K562 (cell line): ENCODE results near the gene SCAMP1. TPM values are rescaled to one million over a fixed set of nuclear protein-coding genes. Genes with fewer than 3 reads are reported as not detected.

Source experiments
- ATAC-seq: fragments of 200-7000 bp; cut with Tn5 transposase; 3 replicates; pipeline ENCODE4 v1.9.1; 2020; ENCODE audit warnings: moderate library complexity
- BruUV-seq: library from RNA; stranded (reverse); fragments of 400-500 nt; replicated peaks from 2 replicates; lab custom pipeline; 2021; lab: Mats Ljungman, UMichigan
- CTCF ChIA-PET: fragments of 300-600 bp; formaldehyde crosslinking; extraction: SDS; loops from one replicate; lab custom pipeline; 2021; ENCODE audit warnings: low intra/inter-chr PET ratio; lab: Yijun Ruan, JAX
- POLR2A ChIA-PET: fragments of 300-600, 350-650 bp; sonication (Branson Sonifier 250); formaldehyde crosslinking; extraction: SDS; loops from one replicate; lab custom pipeline; 2021; ENCODE audit warnings: antibody characterized with exemption, inconsistent platforms; lab: Yijun Ruan, JAX
- DNase-seq, 4 experiments: peaks; one replicate each; pipeline versions ENCODE4 v3.0.0 to v3.0.0-alpha.2; 2011 to 2018; ENCODE audit warnings: low spot score in 3 of 4, mixed read lengths in 3 of 4; ENCODE audit errors: extremely low read depth in 1 of 4
- FAIRE-seq: peaks from 2 replicates; lab custom pipeline; 2011; peaks lifted over from hg19 to GRCh38; lab: Jason Lieb, UNC
- H2AFZ ChIP-seq: 2 replicates; pipeline ENCODE4 v1.6.0; 2011; ENCODE audit warnings: low read depth, low read length, control low read depth, inconsistent platforms
- H3K27ac ChIP-seq: fragments of 200-600 bp; 3 replicates; pipeline ENCODE4 v1.8.0; 2011; ENCODE audit warnings: low read depth, mild to moderate bottlenecking, control low read depth, inconsistent platforms, low read length, moderate library complexity, mixed read lengths; ENCODE audit errors: extremely low read depth
- H3K27me3 ChIP-seq, 2 experiments: fragments of 300-600 bp in 1 of 2; 2 replicates in 1 of 2; 3 replicates in 1 of 2; pipeline versions ENCODE4 v1.6.0 to v1.8.0; 2011; ENCODE audit warnings: inconsistent platforms in 2 of 2, low read length in 2 of 2, mild to moderate bottlenecking in 1 of 2, mixed read lengths in 1 of 2, moderate library complexity in 1 of 2; ENCODE audit not compliant: control insufficient read depth in 2 of 2, insufficient read depth in 2 of 2
- H3K36me3 ChIP-seq: fragments of 300-600 bp; 3 replicates; pipeline ENCODE4 v1.8.0; 2011; ENCODE audit warnings: mild to moderate bottlenecking, low read length, inconsistent platforms; ENCODE audit not compliant: control insufficient read depth, insufficient read depth
- H3K4me1 ChIP-seq, 2 experiments: fragments of 200-600 bp in 1 of 2; replicated peaks in 1 of 2; 2 replicates in 1 of 2; 3 replicates in 1 of 2; pipeline versions ENCODE4 v1.5.1 to v1.8.0; 2011; ENCODE audit warnings: inconsistent platforms in 2 of 2, low read length in 2 of 2, mild to moderate bottlenecking in 1 of 2, mixed read lengths in 1 of 2, moderate library complexity in 1 of 2; ENCODE audit not compliant: control insufficient read depth in 2 of 2, insufficient read depth in 2 of 2
- H3K4me2 ChIP-seq: 2 replicates; pipeline ENCODE4 v1.6.1; 2011; ENCODE audit warnings: low read length, control low read depth, inconsistent platforms, mixed read lengths; ENCODE audit not compliant: insufficient read depth
- H3K4me3 ChIP-seq: fragments of 200-600 bp; sonication (generic), shearing (Covaris generic); 2 replicates; pipeline ENCODE4 v1.5.1; 2016; ENCODE audit warnings: control low read depth, inconsistent platforms
- H3K79me2 ChIP-seq: fragments of 200-600 bp; 3 replicates; pipeline ENCODE4 v1.8.0; 2011; ENCODE audit warnings: low read length, inconsistent platforms; ENCODE audit not compliant: control insufficient read depth, insufficient read depth
- H3K9ac ChIP-seq, 2 experiments: 2 replicates each; pipeline versions ENCODE4 v1.6.0 to v1.6.1; 2011; ENCODE audit warnings: low read depth in 2 of 2, low read length in 2 of 2, control low read depth in 1 of 2, inconsistent platforms in 1 of 2, mild to moderate bottlenecking in 1 of 2, mixed read lengths in 1 of 2; ENCODE audit not compliant: insufficient read depth in 1 of 2
- H3K9me1 ChIP-seq: one replicate; pipeline ENCODE4 v1.6.0; 2011; ENCODE audit warnings: inconsistent platforms, mild to moderate bottlenecking, low read length, moderate library complexity; ENCODE audit not compliant: control insufficient read depth, insufficient read depth
- H3K9me3 ChIP-seq: replicated peaks from 2 replicates; pipeline ENCODE4 v1.5.1; 2011; ENCODE audit warnings: low read depth, low read length, inconsistent platforms; ENCODE audit not compliant: control insufficient read depth, insufficient read depth
- H4K20me1 ChIP-seq: replicated peaks from 2 replicates; pipeline ENCODE4 v1.6.1; 2011; ENCODE audit warnings: low read length, inconsistent platforms, mixed read lengths; ENCODE audit not compliant: control insufficient read depth, insufficient read depth
- HDAC3 ChIP-seq: fragments of 450-650 bp; IDR thresholded peaks from 2 replicates; pipeline ENCODE4 v1.6.1; 2018; ENCODE audit warnings: borderline replicate concordance, mild to moderate bottlenecking, moderate library complexity; ENCODE audit not compliant: partially characterized antibody
- MAFF ChIP-seq: IDR thresholded peaks from 2 replicates; pipeline ENCODE4 v1.6.1; 2012; ENCODE audit warnings: low read length, improper control_type of control experiment
- MBD2 ChIP-seq: sonication (generic); IDR thresholded peaks from 2 replicates; pipeline ENCODE4 v1.6.1; 2016; ENCODE audit warnings: low read depth, borderline replicate concordance
- NEUROD1 ChIP-seq: fragments of 150-350 bp; IDR thresholded peaks from 2 replicates; pipeline ENCODE4 v1.6.1; 2014; ENCODE audit warnings: borderline replicate concordance, low read length, low read depth; ENCODE audit not compliant: partially characterized antibody
- NR2F6 ChIP-seq: fragments of 450-650 bp; formaldehyde crosslinking; IDR thresholded peaks from 2 replicates; pipeline ENCODE4 v1.4.0; 2020; ENCODE audit warnings: mild to moderate bottlenecking
- NR4A1 ChIP-seq, 2 experiments: fragments of 250-450 bp in 1 of 2; fragments of 450-650 bp in 1 of 2; sonication (Bioruptor Pico) in 1 of 2; IDR thresholded peaks; 2 replicates each; pipeline versions ENCODE4 v1.4.0 to v1.6.1; 2016 to 2020; ENCODE audit warnings: mild to moderate bottlenecking in 2 of 2, missing compliant biosample characterization in 1 of 2, missing genetic modification characterization in 1 of 2, moderate library complexity in 1 of 2
- POLR3A ChIP-seq: IDR thresholded peaks from 2 replicates; pipeline ENCODE4 v1.6.1; 2011; ENCODE audit warnings: borderline replicate concordance, mild to moderate bottlenecking, moderate library complexity; ENCODE audit not compliant: insufficient read length, insufficient read depth; ENCODE audit errors: extremely low read depth
- PPARD ChIP-seq: fragments of 250-450 bp; sonication (Bioruptor Pico); IDR thresholded peaks from 2 replicates; pipeline ENCODE4 v1.8.0; 2022; ENCODE audit warnings: inconsistent platforms, mild to moderate bottlenecking, moderate library complexity
- SNRNP70 ChIP-seq: fragments of 200-400 bp; formaldehyde crosslinking; optimal IDR thresholded peaks from 2 replicates; pipeline ENCODE3; 2017; ENCODE audit warnings: low read depth, low read length
- ZFX ChIP-seq: sonication (generic); formaldehyde crosslinking; IDR thresholded peaks from 2 replicates; pipeline ENCODE4 v1.8.0; 2022; ENCODE audit warnings: mild to moderate bottlenecking, missing genetic modification reagents, moderate library complexity
- WGBS: fragments of 100-300 bp; shearing (Covaris generic); methylation state at CpG from one replicate; pipeline ENCODE4 v1.1.6; 2016; ENCODE audit warnings: low coverage, mixed read lengths; ENCODE audit not compliant: insufficient coverage; ENCODE audit errors: missing lambda C conversion rate; 5-methylcytosine and 5-hydroxymethylcytosine counted together
- in situ Hi-C: fragments of 300-500 bp; cut with MboI; formaldehyde crosslinking; loops from 4 replicates; pipeline ENCODE4 v1.15.0; 2018; ENCODE audit warnings: inconsistent platforms, mixed read lengths
- intact Hi-C: fragments of 100-400 bp; cut with micrococcal nuclease; formaldehyde crosslinking; loops from 2 replicates; pipeline ENCODE4 v1.14.2; 2022
- polyA plus RNA-seq, 8 experiments: library from polyadenylated mRNA; depleted of rRNA in 4 of 8; stranded (reverse) in 5 of 8; unstranded in 3 of 8; fragments of >200 nt; fragmentation: Nextera tagmentation in 2 of 8; fragmentation: Illumina TruSeq in 1 of 8; extraction: Ambion mirVana in 2 of 8; extraction: Trizol in 1 of 8; gene quantifications; 2 replicates each; pipeline versions ENCODE4 v1.2.1 to v1.2.3, GENCODE V29; 2011 to 2014; ENCODE audit warnings: inconsistent platforms in 1 of 8, missing spikeins in 1 of 8
- total RNA-seq, 7 experiments: library from RNA; depleted of rRNA in 6 of 7; stranded (reverse); fragments of >200 nt in 6 of 7; fragmentation: Illumina TruSeq in 2 of 7; extraction: Trizol in 2 of 7; gene quantifications; 2 replicates each; pipeline versions ENCODE4 v1.2.1 to v1.2.3, GENCODE V29; 2011 to 2021; ENCODE audit warnings: low replicate concordance in 1 of 7
- TF ChIP-seq, protein P1 (sequence below): fragments of 450-650 bp; formaldehyde crosslinking; IDR thresholded peaks from 2 replicates; pipeline ENCODE4 v1.4.0; 2020; ENCODE audit warnings: mild to moderate bottlenecking, moderate library complexity
- TF ChIP-seq, protein P2 (sequence below): fragments of 200-800 bp; sonication (Bioruptor generic); IDR thresholded peaks from 2 replicates; pipeline ENCODE4 v1.6.1; 2017; ENCODE audit warnings: missing genetic modification characterization, missing compliant biosample characterization
- TF ChIP-seq, protein P3 (sequence below): conservative IDR thresholded peaks from 2 replicates; pipeline ENCODE4 v1.6.1; 2011; ENCODE audit warnings: low read depth, mild to moderate bottlenecking, low read length; ENCODE audit not compliant: control insufficient read depth
- TF ChIP-seq, protein P4 (sequence below): IDR thresholded peaks from 2 replicates; pipeline ENCODE4 v1.6.1; 2012; ENCODE audit warnings: low read depth, low read length, improper control_type of control experiment, borderline replicate concordance

Gene SCAMP1
- total and polyA plus RNA-seq, 9 of the 15 experiments (the other 6 are each of a cell fraction or from before 2014, with no cell fraction given) = 5.4 to 23.9 (median 13.8) TPM

DNA sequence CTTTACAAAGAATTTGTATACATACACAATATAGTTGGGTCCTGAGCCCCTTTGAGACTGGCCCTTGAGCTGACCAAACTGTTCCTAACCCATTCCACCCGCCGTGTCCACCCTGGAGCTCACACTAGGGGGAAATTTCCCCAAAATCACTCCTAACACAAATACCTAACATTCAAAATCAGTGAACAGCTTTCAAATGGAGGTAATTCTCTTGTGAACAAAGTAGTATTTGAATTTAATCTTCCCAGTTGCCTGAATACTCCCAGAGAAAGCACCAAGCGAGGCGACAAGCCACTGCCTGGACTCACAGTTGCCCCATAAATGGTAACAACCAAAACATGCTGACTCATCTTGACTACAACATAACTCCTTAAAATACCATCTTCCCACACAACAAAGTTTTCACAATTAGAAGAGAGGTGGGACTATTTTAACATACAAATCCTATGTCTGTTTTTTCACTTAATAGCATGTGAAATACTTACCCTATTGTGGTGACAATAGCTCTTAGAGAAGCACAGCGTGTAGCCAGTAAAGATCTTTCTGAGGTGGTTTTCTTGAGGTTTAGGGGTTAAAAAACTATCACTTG lies 31.7 kb upstream of the SCAMP1 start:
- Histone ChIP-seq H3K9me3 (no peaks in the 10 kb centered on the region), H3K27me3 (no peaks in the 10 kb centered on the region), H2AFZ (peak overlapping the region; percentile 91), H3K36me3 (no peaks in the 10 kb centered on the region), H3K4me1 (peaks cover 0 to 11% of the 10 kb centered on the region in 2 experiments; a peak in 3 of 5 replicates), H3K4me3 (no peak overlapping the region), H3K9me1 (no peaks in the 10 kb centered on the region), H3K9ac (no peak overlapping the region), H3K4me2 (no peak overlapping the region; the same call in 1 of the 2 replicates), H4K20me1 (no peaks in the 10 kb centered on the region), H3K79me2 (no peaks in the 10 kb centered on the region), H3K27ac (peak overlapping the region; percentile 66; the same call in 2 of the 3 replicates)
- BruUV-seq = no TSS peak
- CTCF ChIA-PET = no interaction called here
- ATAC-seq (peak; percentile 63; the same call in 2 of the 3 replicates), DNase-seq (no peak), FAIRE-seq (peak; percentile 91)
- in situ Hi-C loops (no loop called here), intact Hi-C loops (loop anchor here (10.0 kb wide), 1 partner anchor 636 kb away; no protein-coding TSS in a partner anchor)
- POLR2A ChIA-PET = no interaction called here
- WGBS = 80% methylated on average over 5 of the region's 5 CpGs
- TF ChIP-seq, protein P1, sequence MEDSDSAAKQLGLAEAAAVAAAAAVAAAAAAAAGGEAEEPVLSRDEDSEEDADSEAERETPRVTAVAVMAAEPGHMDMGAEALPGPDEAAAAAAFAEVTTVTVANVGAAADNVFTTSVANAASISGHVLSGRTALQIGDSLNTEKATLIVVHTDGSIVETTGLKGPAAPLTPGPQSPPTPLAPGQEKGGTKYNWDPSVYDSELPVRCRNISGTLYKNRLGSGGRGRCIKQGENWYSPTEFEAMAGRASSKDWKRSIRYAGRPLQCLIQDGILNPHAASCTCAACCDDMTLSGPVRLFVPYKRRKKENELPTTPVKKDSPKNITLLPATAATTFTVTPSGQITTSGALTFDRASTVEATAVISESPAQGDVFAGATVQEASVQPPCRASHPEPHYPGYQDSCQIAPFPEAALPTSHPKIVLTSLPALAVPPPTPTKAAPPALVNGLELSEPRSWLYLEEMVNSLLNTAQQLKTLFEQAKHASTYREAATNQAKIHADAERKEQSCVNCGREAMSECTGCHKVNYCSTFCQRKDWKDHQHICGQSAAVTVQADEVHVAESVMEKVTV (CRISPR knock-in tag) = no peak
- TF ChIP-seq POLR3A (no peak), ZFX (CRISPR knock-in tag) (no peak), SNRNP70 (no peak), HDAC3 (no peak), PPARD (no peak), NR2F6 (CRISPR knock-in tag) (no peak), NR4A1 (CRISPR knock-in tag; IDR thresholded peaks at IDR 0.05) (no peak), NR4A1 (tag; IDR thresholded peaks at IDR 0.05) (0 out of 2 replicates have a peak, but pooled peaks have one; percentile 37), MBD2 (no peak), NEUROD1 (no peak), MAFF (peak; percentile 89)
- TF ChIP-seq, protein P2, sequence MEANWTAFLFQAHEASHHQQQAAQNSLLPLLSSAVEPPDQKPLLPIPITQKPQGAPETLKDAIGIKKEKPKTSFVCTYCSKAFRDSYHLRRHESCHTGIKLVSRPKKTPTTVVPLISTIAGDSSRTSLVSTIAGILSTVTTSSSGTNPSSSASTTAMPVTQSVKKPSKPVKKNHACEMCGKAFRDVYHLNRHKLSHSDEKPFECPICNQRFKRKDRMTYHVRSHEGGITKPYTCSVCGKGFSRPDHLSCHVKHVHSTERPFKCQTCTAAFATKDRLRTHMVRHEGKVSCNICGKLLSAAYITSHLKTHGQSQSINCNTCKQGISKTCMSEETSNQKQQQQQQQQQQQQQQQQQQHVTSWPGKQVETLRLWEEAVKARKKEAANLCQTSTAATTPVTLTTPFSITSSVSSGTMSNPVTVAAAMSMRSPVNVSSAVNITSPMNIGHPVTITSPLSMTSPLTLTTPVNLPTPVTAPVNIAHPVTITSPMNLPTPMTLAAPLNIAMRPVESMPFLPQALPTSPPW (CRISPR knock-in tag) = no peak
- TF ChIP-seq, protein P3, sequence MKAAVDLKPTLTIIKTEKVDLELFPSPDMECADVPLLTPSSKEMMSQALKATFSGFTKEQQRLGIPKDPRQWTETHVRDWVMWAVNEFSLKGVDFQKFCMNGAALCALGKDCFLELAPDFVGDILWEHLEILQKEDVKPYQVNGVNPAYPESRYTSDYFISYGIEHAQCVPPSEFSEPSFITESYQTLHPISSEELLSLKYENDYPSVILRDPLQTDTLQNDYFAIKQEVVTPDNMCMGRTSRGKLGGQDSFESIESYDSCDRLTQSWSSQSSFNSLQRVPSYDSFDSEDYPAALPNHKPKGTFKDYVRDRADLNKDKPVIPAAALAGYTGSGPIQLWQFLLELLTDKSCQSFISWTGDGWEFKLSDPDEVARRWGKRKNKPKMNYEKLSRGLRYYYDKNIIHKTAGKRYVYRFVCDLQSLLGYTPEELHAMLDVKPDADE = no peak
- TF ChIP-seq, protein P4, sequence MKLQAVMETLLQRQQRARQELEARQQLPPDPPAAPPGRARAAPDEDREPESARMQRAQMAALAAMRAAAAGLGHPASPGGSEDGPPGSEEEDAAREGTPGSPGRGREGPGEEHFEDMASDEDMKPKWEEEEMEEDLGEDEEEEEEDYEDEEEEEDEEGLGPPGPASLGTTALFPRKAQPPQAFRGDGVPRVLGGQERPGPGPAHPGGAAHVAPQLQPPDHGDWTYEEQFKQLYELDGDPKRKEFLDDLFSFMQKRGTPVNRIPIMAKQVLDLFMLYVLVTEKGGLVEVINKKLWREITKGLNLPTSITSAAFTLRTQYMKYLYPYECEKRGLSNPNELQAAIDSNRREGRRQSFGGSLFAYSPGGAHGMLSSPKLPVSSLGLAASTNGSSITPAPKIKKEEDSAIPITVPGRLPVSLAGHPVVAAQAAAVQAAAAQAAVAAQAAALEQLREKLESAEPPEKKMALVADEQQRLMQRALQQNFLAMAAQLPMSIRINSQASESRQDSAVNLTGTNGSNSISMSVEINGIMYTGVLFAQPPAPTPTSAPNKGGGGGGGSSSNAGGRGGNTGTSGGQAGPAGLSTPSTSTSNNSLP = no peak
